HepG2 (cell line): ENCODE data around the gene NUSAP1. TPM values are rescaled to one million over a fixed set of nuclear protein-coding genes. Genes with fewer than 3 reads are reported as not detected.

ENCODE experiments used
- FOSL2 ChIP-seq: sonication (generic); formaldehyde crosslinking; IDR thresholded peaks from 2 replicates; pipeline ENCODE4 v1.4.0; 2020; ENCODE audit warnings: missing genetic modification reagents
- FOXA1 ChIP-seq, 2 experiments: fragments of 450-650 bp in 1 of 2; sonication (generic) in 1 of 2; formaldehyde crosslinking in 1 of 2; IDR thresholded peaks; 2 replicates each; pipeline versions ENCODE4 v1.4.0 to v1.6.1; 2016 to 2020; ENCODE audit warnings: missing genetic modification reagents in 1 of 2
- FOXC1 ChIP-seq: sonication (generic); formaldehyde crosslinking; IDR thresholded peaks from 2 replicates; pipeline ENCODE4 v1.8.0; 2022; ENCODE audit warnings: mild to moderate bottlenecking, missing genetic modification reagents, borderline replicate concordance
- KLF16 ChIP-seq, 2 experiments: sonication (generic) in 1 of 2; formaldehyde crosslinking in 1 of 2; IDR thresholded peaks; 2 replicates each; pipeline versions ENCODE4 v1.6.1 to v1.8.0; 2016 to 2023; ENCODE audit warnings: missing genetic modification reagents in 2 of 2, missing compliant biosample characterization in 1 of 2
- KMT2A ChIP-seq: sonication (generic); formaldehyde crosslinking; IDR thresholded peaks from 2 replicates; pipeline ENCODE4 v1.4.0; 2020; ENCODE audit warnings: missing genetic modification reagents
- MED1 ChIP-seq: sonication (generic); formaldehyde crosslinking; IDR thresholded peaks from 2 replicates; pipeline ENCODE4 v1.4.0; 2020; ENCODE audit warnings: missing genetic modification reagents
- MXI1 ChIP-seq: IDR thresholded peaks from 3 replicates; pipeline ENCODE4 v1.6.1; 2012; ENCODE audit warnings: low read depth, low read length, inconsistent platforms, borderline replicate concordance
- MYC ChIP-seq: sonication (generic); formaldehyde crosslinking; IDR thresholded peaks from 2 replicates; pipeline ENCODE4 v1.9.0; 2021; ENCODE audit warnings: missing genetic modification reagents, borderline replicate concordance
- PHF8 ChIP-seq: sonication (generic); formaldehyde crosslinking; IDR thresholded peaks from 2 replicates; pipeline ENCODE4 v1.5.0; 2020; ENCODE audit warnings: missing genetic modification reagents
- RNF2 ChIP-seq: fragments of 450-650 bp; conservative IDR thresholded peaks from 2 replicates; pipeline ENCODE4 v1.6.1; 2016; ENCODE audit warnings: low read depth
- SALL2 ChIP-seq: sonication (generic); formaldehyde crosslinking; IDR thresholded peaks from 2 replicates; pipeline ENCODE4 v1.8.1; 2023; ENCODE audit warnings: mild to moderate bottlenecking, missing genetic modification reagents, inconsistent platforms
- SNAI1 ChIP-seq: sonication (generic); formaldehyde crosslinking; IDR thresholded peaks from 2 replicates; pipeline ENCODE4 v1.5.0; 2020; ENCODE audit warnings: mild to moderate bottlenecking, missing genetic modification reagents, borderline replicate concordance
- SOX6 ChIP-seq, 2 experiments: fragments of 450-650 bp in 1 of 2; sonication (generic) in 1 of 2; formaldehyde crosslinking in 1 of 2; IDR thresholded peaks; 2 replicates each; pipeline versions ENCODE4 v1.4.0 to v1.6.1; 2017 to 2020; ENCODE audit warnings: antibody characterized with exemption in 1 of 2, mild to moderate bottlenecking in 1 of 2, missing genetic modification reagents in 1 of 2
- SRY ChIP-seq: sonication (generic); formaldehyde crosslinking; IDR thresholded peaks from 2 replicates; pipeline ENCODE4 v1.8.0; 2022; ENCODE audit warnings: mild to moderate bottlenecking, missing genetic modification reagents
- YEATS2 ChIP-seq: sonication (generic); formaldehyde crosslinking; IDR thresholded peaks from 2 replicates; pipeline ENCODE4 v1.4.0; 2020; ENCODE audit warnings: missing genetic modification reagents, borderline replicate concordance
- YY1 ChIP-seq: IDR thresholded peaks from 2 replicates; pipeline ENCODE4 v1.6.1; 2011; ENCODE audit warnings: low read length, low read depth, moderate library complexity, mild to moderate bottlenecking; ENCODE audit not compliant: insufficient read depth, insufficient replicate concordance
- ZNF329 ChIP-seq: sonication (generic); formaldehyde crosslinking; IDR thresholded peaks from 2 replicates; pipeline ENCODE4 v1.9.0; 2021; ENCODE audit warnings: low read depth, mild to moderate bottlenecking, missing genetic modification reagents
- ZNF503 ChIP-seq: sonication (generic); formaldehyde crosslinking; IDR thresholded peaks from 2 replicates; pipeline ENCODE4 v1.4.0; 2020; ENCODE audit warnings: missing genetic modification reagents
- ZNF572 ChIP-seq: sonication (generic); formaldehyde crosslinking; IDR thresholded peaks from 2 replicates; pipeline ENCODE4 v1.5.1; 2020; ENCODE audit warnings: mild to moderate bottlenecking, missing genetic modification reagents
- ZNF644 ChIP-seq: IDR thresholded peaks from 2 replicates; pipeline ENCODE4 v1.6.1; 2016; ENCODE audit warnings: low read depth
- polyA plus RNA-seq, 8 experiments: library from polyadenylated mRNA; depleted of rRNA in 3 of 8; stranded (reverse) in 7 of 8; unstranded in 1 of 8; fragments of >200 nt; fragmentation: Illumina TruSeq in 4 of 8; extraction: Trizol in 4 of 8; gene quantifications; 2 replicates each; pipeline versions ENCODE4 v1.2.1 to v1.2.3, GENCODE V29; 2011 to 2016; ENCODE audit warnings: low read depth in 4 of 8, missing spikeins in 1 of 8, mixed read lengths in 1 of 8; ENCODE audit not compliant: insufficient read depth in 1 of 8
- total RNA-seq, 5 experiments: library from RNA; depleted of rRNA; stranded (reverse); fragments of >200 nt; fragmentation: Illumina TruSeq; extraction: Trizol; gene quantifications; 2 replicates each; pipeline ENCODE4 v1.2.3, GENCODE V29; 2016; ENCODE audit warnings: low read depth in 1 of 5
- TF ChIP-seq, protein P1 (sequence below): sonication (generic); formaldehyde crosslinking; IDR thresholded peaks from 2 replicates; pipeline ENCODE4 v1.8.0; 2022; ENCODE audit warnings: mild to moderate bottlenecking, missing genetic modification reagents, moderate library complexity
- TF ChIP-seq, protein P2 (sequence below): sonication (generic); formaldehyde crosslinking; conservative IDR thresholded peaks from 2 replicates; pipeline ENCODE4 v1.8.0; 2022; ENCODE audit warnings: mild to moderate bottlenecking, moderate library complexity, missing genetic modification reagents
- TF ChIP-seq, protein P3 (sequence below): IDR thresholded peaks from 2 replicates; pipeline ENCODE4 v1.6.1; 2016; ENCODE audit warnings: low read depth, borderline replicate concordance

NUSAP1 gene
- total and polyA plus RNA-seq, 2 of the 13 experiments (the other 11 are each of a cell fraction or from before 2014, with no cell fraction given), result 59.5 to 106 TPM

DNA sequence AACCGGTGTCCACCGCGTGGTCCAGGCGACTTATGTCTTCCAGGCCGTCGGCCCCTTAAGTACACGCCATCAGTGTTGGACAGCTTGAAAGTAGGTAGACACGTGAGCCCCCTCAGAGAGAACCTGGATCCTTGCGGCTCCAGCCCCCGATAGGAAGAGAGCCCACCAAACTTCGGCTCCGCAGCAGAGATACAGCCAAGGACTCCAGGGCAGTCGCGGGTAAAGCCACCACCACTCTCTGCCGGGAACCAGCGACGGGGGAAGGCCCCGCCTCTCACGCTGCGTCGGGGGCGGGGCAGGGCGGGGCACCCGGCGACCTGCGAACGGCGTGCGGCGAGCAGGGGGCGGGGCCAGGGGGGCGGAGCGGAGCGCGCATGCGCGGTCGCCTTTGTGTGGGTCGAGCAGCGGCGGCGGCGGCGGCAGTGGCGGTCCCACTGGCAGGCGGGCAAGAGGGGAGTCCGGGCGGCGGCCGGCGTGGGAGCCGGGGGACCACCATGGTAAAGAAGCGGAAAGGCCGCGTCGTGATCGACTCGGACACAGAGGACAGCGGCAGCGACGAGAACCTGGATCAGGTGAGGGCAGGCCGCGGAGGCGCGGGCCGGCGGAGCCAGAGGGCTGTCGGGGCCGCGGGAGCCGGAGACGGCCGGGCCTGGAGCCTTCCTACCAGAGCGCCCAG, 84.2 kb downstream of the NUSAP1 start, which contains the start of gene RTF1 (continued):
- TF ChIP-seq KMT2A (CRISPR knock-in tag) (peak; percentile 65; the same call in 1 of the 2 replicates), ZNF644 (no peak), SALL2 (CRISPR knock-in tag) (0 out of 2 replicates have a peak, but pooled peaks have one; percentile 55), SNAI1 (CRISPR knock-in tag) (peak; percentile 68), FOXA1 (IDR thresholded peaks at IDR 0.05) (no peak), FOXA1 (CRISPR knock-in tag; IDR thresholded peaks at IDR 0.05) (0 out of 2 replicates have a peak, but pooled peaks have one; percentile 4), YY1 (peak; percentile 58), SOX6 (IDR thresholded peaks at IDR 0.05) (no peak), SOX6 (CRISPR knock-in tag; IDR thresholded peaks at IDR 0.05) (peak; percentile 43; the same call in 1 of the 2 replicates), YEATS2 (CRISPR knock-in tag) (peak; percentile 49; the same call in 1 of the 2 replicates), MXI1 (peak; percentile 87), SRY (CRISPR knock-in tag) (peak; percentile 88), MYC (CRISPR knock-in tag) (peak; percentile 91), ZNF572 (CRISPR knock-in tag) (no peak), KLF16 (CRISPR knock-in tag; IDR thresholded peaks at IDR 0.05) (peak in 1 of 2 experiments; percentile 66; a peak in 2 of 4 replicates), ZNF329 (CRISPR knock-in tag) (peak; percentile 47; the same call in 1 of the 2 replicates), FOXC1 (CRISPR knock-in tag) (peak; percentile 23; the same call in 1 of the 2 replicates), RNF2 (peak; percentile 69; the same call in 1 of the 2 replicates), FOSL2 (CRISPR knock-in tag) (0 out of 2 replicates have a peak, but pooled peaks have one; percentile 18), MED1 (CRISPR knock-in tag) (no peak), PHF8 (CRISPR knock-in tag) (peak; percentile 97), ZNF503 (no peak)
- TF ChIP-seq, protein P1, sequence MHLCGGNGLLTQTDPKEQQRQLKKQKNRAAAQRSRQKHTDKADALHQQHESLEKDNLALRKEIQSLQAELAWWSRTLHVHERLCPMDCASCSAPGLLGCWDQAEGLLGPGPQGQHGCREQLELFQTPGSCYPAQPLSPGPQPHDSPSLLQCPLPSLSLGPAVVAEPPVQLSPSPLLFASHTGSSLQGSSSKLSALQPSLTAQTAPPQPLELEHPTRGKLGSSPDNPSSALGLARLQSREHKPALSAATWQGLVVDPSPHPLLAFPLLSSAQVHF, result peak; percentile 55
- TF ChIP-seq, protein P2, sequence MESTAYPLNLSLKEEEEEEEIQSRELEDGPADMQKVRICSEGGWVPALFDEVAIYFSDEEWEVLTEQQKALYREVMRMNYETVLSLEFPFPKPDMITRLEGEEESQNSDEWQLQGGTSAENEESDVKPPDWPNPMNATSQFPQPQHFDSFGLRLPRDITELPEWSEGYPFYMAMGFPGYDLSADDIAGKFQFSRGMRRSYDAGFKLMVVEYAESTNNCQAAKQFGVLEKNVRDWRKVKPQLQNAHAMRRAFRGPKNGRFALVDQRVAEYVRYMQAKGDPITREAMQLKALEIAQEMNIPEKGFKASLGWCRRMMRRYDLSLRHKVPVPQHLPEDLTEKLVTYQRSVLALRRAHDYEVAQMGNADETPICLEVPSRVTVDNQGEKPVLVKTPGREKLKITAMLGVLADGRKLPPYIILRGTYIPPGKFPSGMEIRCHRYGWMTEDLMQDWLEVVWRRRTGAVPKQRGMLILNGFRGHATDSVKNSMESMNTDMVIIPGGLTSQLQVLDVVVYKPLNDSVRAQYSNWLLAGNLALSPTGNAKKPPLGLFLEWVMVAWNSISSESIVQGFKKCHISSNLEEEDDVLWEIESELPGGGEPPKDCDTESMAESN (CRISPR knock-in tag), result no peak
- TF ChIP-seq, protein P3, sequence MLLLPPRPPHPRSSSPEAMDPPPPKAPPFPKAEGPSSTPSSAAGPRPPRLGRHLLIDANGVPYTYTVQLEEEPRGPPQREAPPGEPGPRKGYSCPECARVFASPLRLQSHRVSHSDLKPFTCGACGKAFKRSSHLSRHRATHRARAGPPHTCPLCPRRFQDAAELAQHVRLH (CRISPR knock-in tag), result peak; percentile 39; the same call in 1 of the 2 replicates
